Trophoblast cell (in vitro differentiated cells and primary cell): ENCODE measurements around the gene IDI1.

Experiments used
- DNase-seq, 2 donors: peaks; one replicate each; pipeline ENCODE4 v3.0.0-alpha.2; 2016
- H2AFZ ChIP-seq: 2 replicates; pipeline ENCODE4 v1.6.1; 2013; ENCODE audit warnings: low read length, moderate library complexity, mild to moderate bottlenecking; ENCODE audit not compliant: insufficient read depth, poor library complexity
- H2AK5ac ChIP-seq: 2 replicates; pipeline ENCODE4 v1.6.1; 2013; ENCODE audit warnings: mild to moderate bottlenecking, low read length
- H2BK120ac ChIP-seq: 2 replicates; pipeline ENCODE4 v1.6.1; 2013; ENCODE audit warnings: low read length, mild to moderate bottlenecking, moderate library complexity; ENCODE audit not compliant: insufficient read depth, poor library complexity
- H2BK12ac ChIP-seq: 2 replicates; pipeline ENCODE4 v1.6.1; 2013; ENCODE audit warnings: mild to moderate bottlenecking, low read length, moderate library complexity
- H2BK5ac ChIP-seq: 2 replicates; pipeline ENCODE4 v1.6.1; 2013; ENCODE audit warnings: low read length, low read depth, moderate library complexity, mild to moderate bottlenecking; ENCODE audit not compliant: poor library complexity
- H3K14ac ChIP-seq: 2 replicates; pipeline ENCODE4 v1.6.1; 2013; ENCODE audit warnings: mild to moderate bottlenecking, low read length
- H3K18ac ChIP-seq: 2 replicates; pipeline ENCODE4 v1.6.1; 2013; ENCODE audit warnings: mild to moderate bottlenecking, low read length
- H3K23ac ChIP-seq: 2 replicates; pipeline ENCODE4 v1.6.1; 2013; ENCODE audit warnings: low read length
- H3K27ac ChIP-seq: 2 replicates; pipeline ENCODE4 v1.5.1; 2013; ENCODE audit warnings: low read depth, mild to moderate bottlenecking, inconsistent platforms, low read length, moderate library complexity
- H3K27me3 ChIP-seq: 2 replicates; pipeline ENCODE4 v1.6.1; 2013; ENCODE audit warnings: inconsistent platforms, mild to moderate bottlenecking, low read length, moderate library complexity; ENCODE audit not compliant: insufficient read depth
- H3K36me3 ChIP-seq, 2 experiments: 1 replicate in 1 of 2; 2 replicates in 1 of 2; pipeline ENCODE4 v1.6.1; 2013; ENCODE audit warnings: low read length in 2 of 2, mild to moderate bottlenecking in 2 of 2, moderate library complexity in 1 of 2; ENCODE audit not compliant: insufficient read depth in 2 of 2, control insufficient read depth in 1 of 2
- H3K4ac ChIP-seq: 2 replicates; pipeline ENCODE4 v1.6.1; 2013; ENCODE audit warnings: low read depth, mild to moderate bottlenecking, low read length, moderate library complexity
- H3K4me1 ChIP-seq, 2 experiments: 1 replicate in 1 of 2; 2 replicates in 1 of 2; pipeline ENCODE4 v1.6.1; 2013; ENCODE audit warnings: low read length in 2 of 2, mild to moderate bottlenecking in 2 of 2, moderate library complexity in 1 of 2; ENCODE audit not compliant: insufficient read depth in 2 of 2, control insufficient read depth in 1 of 2
- H3K4me2 ChIP-seq: 2 replicates; pipeline ENCODE4 v1.6.1; 2013; ENCODE audit warnings: inconsistent platforms, mild to moderate bottlenecking, low read length, moderate library complexity
- H3K4me3 ChIP-seq: 2 replicates; pipeline ENCODE4 v1.5.1; 2013; ENCODE audit warnings: mild to moderate bottlenecking, low read depth, low read length, inconsistent platforms
- H3K79me1 ChIP-seq: one replicate; pipeline ENCODE4 v1.6.1; 2013; ENCODE audit warnings: low read length
- H3K79me2 ChIP-seq: 2 replicates; pipeline ENCODE4 v1.6.1; 2013; ENCODE audit warnings: low read length, mild to moderate bottlenecking; ENCODE audit not compliant: control insufficient read depth, insufficient read depth, poor library complexity
- H3K9ac ChIP-seq: 2 replicates; pipeline ENCODE4 v1.6.1; 2013; ENCODE audit warnings: mild to moderate bottlenecking, low read length
- H3K9me3 ChIP-seq: 2 replicates; pipeline ENCODE4 v1.6.1; 2013; ENCODE audit warnings: low read depth, mild to moderate bottlenecking, control low read depth, inconsistent platforms, low read length; ENCODE audit not compliant: insufficient read depth
- H4K12ac ChIP-seq: 2 replicates; pipeline ENCODE4 v1.6.1; 2013; ENCODE audit warnings: low read depth, mild to moderate bottlenecking, low read length, moderate library complexity
- H4K8ac ChIP-seq: 2 replicates; pipeline ENCODE4 v1.6.1; 2013; ENCODE audit warnings: low read depth, mild to moderate bottlenecking, low read length, moderate library complexity
- H4K91ac ChIP-seq: one replicate; pipeline ENCODE4 v1.6.1; 2013; ENCODE audit warnings: low read depth, mild to moderate bottlenecking, low read length, moderate library complexity
- WGBS: extraction: QIAGEN DNeasy Blood & Tissue Kit; methylation state at CpG from one replicate; pipeline ENCODE4 v1.1.7; 2013; ENCODE audit warnings: missing lambda C conversion rate; ENCODE audit not compliant: insufficient read length, insufficient coverage; ENCODE audit errors: extremely low coverage; 5-methylcytosine and 5-hydroxymethylcytosine counted together

The IDI1 gene

DNA sequence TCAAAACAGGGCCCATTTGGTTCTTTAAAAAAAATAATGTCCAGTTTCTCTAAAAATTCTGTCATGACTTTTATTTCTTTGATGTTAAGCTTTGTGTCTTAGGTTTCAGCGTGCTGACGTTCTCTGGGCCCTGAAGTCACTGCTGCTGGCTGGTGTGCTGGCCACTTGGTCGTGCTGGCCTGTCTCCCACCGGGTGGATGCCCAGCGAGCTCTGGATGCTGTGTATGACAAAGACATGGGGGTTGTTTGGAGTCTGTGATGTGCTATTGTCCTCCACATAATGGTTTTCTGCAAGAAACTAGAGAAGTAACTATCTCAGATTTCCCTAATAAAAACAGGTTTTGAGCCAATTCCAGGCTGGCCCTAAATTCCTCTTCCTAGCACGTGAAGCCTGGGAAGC lies 13.7 kb downstream of the IDI1 start:
- DNase-seq, result no peak
- H3K23ac ChIP-seq, result no peak overlapping the region
- H3K4me1 ChIP-seq, result no peaks in the 10 kb centered on the region
- no peak overlapping the region for H2AFZ ChIP-seq
- no peak overlapping the region for H4K12ac ChIP-seq
- H2BK120ac ChIP-seq, result no peak overlapping the region
- no peak overlapping the region for H3K4me2 ChIP-seq
- no peak overlapping the region for H3K14ac ChIP-seq
- H2BK12ac ChIP-seq, result no peak overlapping the region
- H3K9ac ChIP-seq, result no peak overlapping the region
- H2AK5ac ChIP-seq, result no peak overlapping the region
- H3K4me3 ChIP-seq, result no peak overlapping the region
- H3K27ac ChIP-seq, result no peak overlapping the region
- WGBS, result no CpG with 5 or more reads among the region's 6 CpGs
- H3K27me3 ChIP-seq, result no peaks in the 10 kb centered on the region
- no peaks in the 10 kb centered on the region for H3K79me2 ChIP-seq
- H4K8ac ChIP-seq, result no peak overlapping the region
- no peak overlapping the region for H3K18ac ChIP-seq
- H2BK5ac ChIP-seq, result no peak overlapping the region
- no peak overlapping the region for H3K4ac ChIP-seq
- no peaks in the 10 kb centered on the region for H3K9me3 ChIP-seq
- H3K79me1 ChIP-seq, result no peaks in the 10 kb centered on the region
- peaks cover 7 to 14% of the 10 kb centered on the region in 2 experiments for H3K36me3 ChIP-seq
- H4K91ac ChIP-seq, result no peak overlapping the region

DNA sequence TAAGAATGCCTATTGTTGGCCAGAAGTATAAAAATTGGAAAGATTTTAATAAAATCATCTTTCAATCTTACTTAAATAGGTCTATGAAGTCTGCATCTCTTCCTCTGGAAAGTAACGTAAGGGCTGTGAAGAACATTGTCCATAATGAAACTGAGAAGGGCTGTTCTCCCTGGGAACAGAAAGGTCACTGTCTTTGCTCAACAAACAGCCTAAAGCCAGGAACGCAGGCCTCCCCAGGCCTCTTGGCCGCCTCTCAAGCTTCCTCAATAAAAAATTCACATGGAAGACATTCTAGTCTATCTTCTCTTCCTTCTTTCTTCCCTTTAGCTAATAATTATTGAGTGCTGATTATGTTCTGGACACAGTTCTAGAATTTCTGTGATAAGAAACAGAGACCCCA lies 14.2 kb downstream of the IDI1 start:
- no peaks in the 10 kb centered on the region for H3K9me3 ChIP-seq
- no peak overlapping the region for H3K4me3 ChIP-seq
- H3K27ac ChIP-seq, result no peak overlapping the region
- no peak overlapping the region for H3K4me2 ChIP-seq
- no peak overlapping the region for H4K8ac ChIP-seq
- H3K18ac ChIP-seq, result no peak overlapping the region
- no peak overlapping the region for H3K23ac ChIP-seq
- H2BK12ac ChIP-seq, result no peak overlapping the region
- H3K4ac ChIP-seq, result no peak overlapping the region
- H3K4me1 ChIP-seq, result no peaks in the 10 kb centered on the region
- no peak for DNase-seq
- no peaks in the 10 kb centered on the region for H3K27me3 ChIP-seq
- no peak overlapping the region for H3K14ac ChIP-seq
- no peak overlapping the region for H4K12ac ChIP-seq
- H3K9ac ChIP-seq, result no peak overlapping the region
- no peak overlapping the region for H4K91ac ChIP-seq
- H2AFZ ChIP-seq, result no peak overlapping the region
- H2AK5ac ChIP-seq, result no peak overlapping the region
- WGBS, result no CpG with 5 or more reads among the region's 3 CpGs
- H2BK120ac ChIP-seq, result no peak overlapping the region
- peaks cover 5 to 12% of the 10 kb centered on the region in 2 experiments for H3K36me3 ChIP-seq
- H3K79me2 ChIP-seq, result no peaks in the 10 kb centered on the region
- H2BK5ac ChIP-seq, result no peak overlapping the region
- no peaks in the 10 kb centered on the region for H3K79me1 ChIP-seq

DNA sequence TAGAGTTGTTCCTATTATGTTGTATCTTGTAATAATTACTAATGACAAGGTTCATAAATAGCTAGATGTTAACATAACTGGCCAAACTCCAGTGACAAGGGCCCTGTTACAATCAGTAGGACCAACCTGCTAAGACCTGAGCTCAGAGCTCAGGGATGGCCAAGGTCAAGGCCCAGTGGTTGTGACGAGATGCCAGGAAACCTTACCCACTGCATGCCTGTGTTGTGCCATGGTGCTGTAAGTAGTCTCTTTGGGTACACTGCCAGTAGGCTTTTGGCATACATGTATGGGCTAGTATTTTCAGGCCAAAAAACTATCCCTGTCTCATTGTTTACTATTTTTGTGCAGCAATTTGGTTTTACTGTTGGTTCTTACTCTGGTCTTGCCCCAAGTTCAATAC lies 15.3 kb downstream of the IDI1 start:
- Histone ChIP-seq H3K79me2 (no peaks in the 10 kb centered on the region), H2BK120ac (no peak overlapping the region)

DNA sequence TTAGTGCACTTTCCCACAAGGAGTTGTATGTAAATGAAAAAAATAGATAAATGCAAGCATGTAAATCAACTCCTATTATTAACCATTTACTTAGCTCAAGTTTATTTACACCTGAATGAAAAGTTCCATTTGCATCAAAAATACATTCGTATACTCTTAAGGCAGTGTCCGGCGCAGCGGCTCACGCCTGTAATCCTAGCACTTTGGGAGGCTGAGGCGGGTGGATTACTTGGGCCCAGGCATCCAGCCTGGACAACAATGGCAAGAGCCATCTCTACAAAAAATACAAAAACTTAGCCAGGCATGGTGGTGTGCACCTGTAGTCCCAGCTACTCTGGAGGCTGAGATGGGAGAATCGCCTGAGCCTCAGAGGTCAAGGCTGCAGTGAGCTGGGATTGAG lies 19.1 kb downstream of the IDI1 start:
- DNase-seq, result no peak
- Histone ChIP-seq H3K36me3 (no peaks in the 10 kb centered on the region), H3K4me3 (no peak overlapping the region), H3K9ac (no peak overlapping the region), H4K91ac (no peak overlapping the region), H2BK5ac (no peak overlapping the region), H4K12ac (no peak overlapping the region), H3K4me2 (no peak overlapping the region), H3K79me2 (no peaks in the 10 kb centered on the region), H3K23ac (no peak overlapping the region), H3K9me3 (no peaks in the 10 kb centered on the region), H3K18ac (no peak overlapping the region), H3K27ac (no peak overlapping the region), H2BK12ac (no peak overlapping the region), H3K27me3 (no peaks in the 10 kb centered on the region), H2BK120ac (no peak overlapping the region), H3K4me1 (no peaks in the 10 kb centered on the region), H3K79me1 (no peaks in the 10 kb centered on the region), H3K14ac (no peak overlapping the region), H2AK5ac (no peak overlapping the region), H3K4ac (no peak overlapping the region), H4K8ac (no peak overlapping the region), H2AFZ (no peak overlapping the region)
- WGBS, result no CpG with 5 or more reads among the region's 7 CpGs

More for the DNA sequence above, 15.3 kb downstream of the IDI1 start:
- no peak overlapping the region for H4K8ac ChIP-seq
- no peak overlapping the region for H3K4ac ChIP-seq
- H2BK12ac ChIP-seq, result no peak overlapping the region
- no peaks in the 10 kb centered on the region for H3K79me1 ChIP-seq
- H3K9me3 ChIP-seq, result no peaks in the 10 kb centered on the region
- no peak overlapping the region for H4K91ac ChIP-seq
- DNase-seq, result no peak
- no peaks in the 10 kb centered on the region for H3K4me1 ChIP-seq
- no peak overlapping the region for H2BK5ac ChIP-seq
- H3K27me3 ChIP-seq, result no peaks in the 10 kb centered on the region
- peaks cover 2 to 10% of the 10 kb centered on the region in 2 experiments for H3K36me3 ChIP-seq
- no peak overlapping the region for H3K27ac ChIP-seq
- H3K18ac ChIP-seq, result no peak overlapping the region
- H3K9ac ChIP-seq, result no peak overlapping the region
- H2AK5ac ChIP-seq, result no peak overlapping the region
- no peak overlapping the region for H3K4me3 ChIP-seq
- H4K12ac ChIP-seq, result no peak overlapping the region
- no peak overlapping the region for H3K4me2 ChIP-seq
- no peak overlapping the region for H3K14ac ChIP-seq
- H3K23ac ChIP-seq, result no peak overlapping the region
- WGBS, result no CpG with 5 or more reads among the region's 1 CpG
- H2AFZ ChIP-seq, result no peak overlapping the region
